ENCODE results near the gene SLC43A2.

- TF ChIP-seq SOX15 (CRISPR knock-in tag; IDR thresholded peaks at IDR 0.05) (no peak), SP1 (CRISPR knock-in tag; conservative IDR thresholded peaks at IDR 0.05) (no peak), CTCF (IDR thresholded peaks at IDR 0.05) (no peak), JUN (CRISPR knock-in tag; IDR thresholded peaks at IDR 0.05) (no peak), FOXK1 (CRISPR knock-in tag; IDR thresholded peaks at IDR 0.05) (no peak), ATF3 (CRISPR knock-in tag; conservative IDR thresholded peaks at IDR 0.05) (no peak)
Measured at GRCh38 chr17:1557355-1558095, 71.1 kb downstream of the SLC43A2 start.
